ENCODE data around the gene SLC38A6. TPM values are rescaled to one million over a fixed set of nuclear protein-coding genes. Genes with fewer than 3 reads are reported as not detected.

SLC38A6 gene
- total and polyA plus RNA-seq, 2 experiments from 2014 or later: 11.9 to 23.2 TPM

GRCh38 chr14:60958146-60958545 lies 22.9 kb upstream of the SLC38A6 start (continued):
- no peak for TF ChIP-seq ZNF462 (CRISPR knock-in tag; IDR thresholded peaks at IDR 0.05)
- TF ChIP-seq STAT1 (IDR thresholded peaks at IDR 0.05; ENCODE audit: unreplicated experiment): no peak
- no peak for TF ChIP-seq CTCF (conservative IDR thresholded peaks at IDR 0.05; ENCODE audit: low read depth in 2 of 2)
- TF ChIP-seq CREB1 (CRISPR knock-in tag; IDR thresholded peaks at IDR 0.05; ENCODE audit: low read depth): no peak
- TF ChIP-seq, protein P1, sequence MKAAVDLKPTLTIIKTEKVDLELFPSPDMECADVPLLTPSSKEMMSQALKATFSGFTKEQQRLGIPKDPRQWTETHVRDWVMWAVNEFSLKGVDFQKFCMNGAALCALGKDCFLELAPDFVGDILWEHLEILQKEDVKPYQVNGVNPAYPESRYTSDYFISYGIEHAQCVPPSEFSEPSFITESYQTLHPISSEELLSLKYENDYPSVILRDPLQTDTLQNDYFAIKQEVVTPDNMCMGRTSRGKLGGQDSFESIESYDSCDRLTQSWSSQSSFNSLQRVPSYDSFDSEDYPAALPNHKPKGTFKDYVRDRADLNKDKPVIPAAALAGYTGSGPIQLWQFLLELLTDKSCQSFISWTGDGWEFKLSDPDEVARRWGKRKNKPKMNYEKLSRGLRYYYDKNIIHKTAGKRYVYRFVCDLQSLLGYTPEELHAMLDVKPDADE (IDR thresholded peaks at IDR 0.05): no peak
- no peak for TF ChIP-seq POLR2AphosphoS5 (IDR thresholded peaks at IDR 0.05; ENCODE audit: low read depth)

DNA sequence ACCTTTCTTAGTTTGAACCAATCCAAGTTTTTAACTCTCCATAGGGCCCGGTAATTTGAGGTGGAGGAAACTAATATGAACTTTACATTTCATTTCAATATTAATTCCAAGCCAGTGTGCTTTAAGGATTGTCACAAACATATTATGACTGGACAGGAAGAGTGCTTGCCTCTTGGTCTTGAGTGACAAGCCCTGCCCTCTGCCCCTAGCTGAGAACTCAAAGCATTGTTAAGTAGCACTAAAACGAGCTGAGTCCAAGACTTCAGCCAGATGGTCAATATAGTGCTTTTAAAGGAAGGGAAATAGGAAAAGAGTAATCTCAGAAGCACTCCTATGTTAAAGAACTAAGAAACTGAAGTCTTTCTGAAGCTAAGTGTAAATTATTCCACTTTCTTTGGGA lies 17.3 kb upstream of the SLC38A6 start:
- Histone ChIP-seq H3K4me1 (ENCODE audit: insufficient read depth) (no peaks in the 10 kb centered on the region), H3K27ac (ENCODE audit: low read depth) (no peak overlapping the region), H3K79me2 (replicated peaks; ENCODE audit: insufficient read depth) (no peaks in the 10 kb centered on the region)

More for the DNA sequence above, 17.3 kb upstream of the SLC38A6 start:
- Mint-ChIP-seq H3K4me3 (no peak overlapping the region), H3K4me1 (no peaks in the 10 kb centered on the region; the same call in 2 of the 3 replicates), H3K9me3 (peaks cover 6% of the 10 kb centered on the region), H3K27me3 (ENCODE audit: insufficient read depth, low read depth, poor library complexity) (no peaks in the 10 kb centered on the region), H3K27ac (0 out of 2 replicates have a peak overlapping the region, but pooled peaks have one; percentile 56), H3K36me3 (ENCODE audit: low read depth) (peaks cover 8% of the 10 kb centered on the region; the same call in 2 of the 3 replicates)
- Histone ChIP-seq H3K4me2 (no peak overlapping the region), H4K20me1 (replicated peaks; ENCODE audit: insufficient read depth) (no peaks in the 10 kb centered on the region), H3K4me3 (no peak overlapping the region), H3K9me2 (ENCODE audit: insufficient read depth) (no peaks in the 10 kb centered on the region), H2AFZ (no peak overlapping the region), H3F3A (replicated peaks; ENCODE audit: low read depth) (no peaks in the 10 kb centered on the region), H3K27me3 (ENCODE audit: insufficient read depth) (no peaks in the 10 kb centered on the region), H3K36me3 (ENCODE audit: insufficient read depth) (no peaks in the 10 kb centered on the region)
- ATAC-seq: no peak; the same call in 2 of the 3 replicates
- TF ChIP-seq STAT1 (IDR thresholded peaks at IDR 0.05; ENCODE audit: unreplicated experiment): no peak
- no peak for DNase-seq (ENCODE audit: low spot score)
